Embryonic facial prominence (tissue), 1 donor: Measurements from ENCODE around the gene CGB5.
"Not testable (repeated sequence)": the region's sequence is repeated elsewhere in the genome, so short reads cannot be mapped to it uniquely, and the experiment has no call there.

ENCODE experiments used
- DNase-seq: peaks from one replicate; pipeline ENCODE4 v3.0.0-alpha.2; 2016; ENCODE audit errors: extremely low spot score

The CGB5 gene

GRCh38 chr19:49056902-49057596, 13.4 kb downstream of the CGB5 start:
- not testable (repeated sequence) for DNase-seq

GRCh38 chr19:49057636-49058234, 14.1 kb downstream of the CGB5 start, which contains the start of gene CGB7:
TSS of gene CGB7 (minus strand) at chr19:49057749. CDS start at chr19:49055375, 2,374 bp downstream.
- no peak for DNase-seq

- DNase-seq, result no peak
Measured at GRCh38 chr19:49058562-49058961, 14.9 kb downstream of the CGB5 start.

- no peak for DNase-seq
Measured at GRCh38 chr19:49059053-49059452, 15.4 kb downstream of the CGB5 start.

GRCh38 chr19:49061000-49061399, 17.4 kb downstream of the CGB5 start:
- DNase-seq, result no peak

- no peak for DNase-seq
Measured at GRCh38 chr19:49061445-49061844, 17.8 kb downstream of the CGB5 start.

- DNase-seq, result no peak
Measured at GRCh38 chr19:49064029-49064629, 20.5 kb downstream of the CGB5 start.

GRCh38 chr19:49064768-49065611, 21.3 kb downstream of the CGB5 start, which contains the start of gene NTF4:
TSS of gene NTF4 (minus strand) at chr19:49064818. CDS start at chr19:49061997, 2,821 bp downstream.
- no peak for DNase-seq

- DNase-seq, result no peak
Measured at GRCh38 chr19:49065905-49066512, 22.4 kb downstream of the CGB5 start.

- no peak for DNase-seq
Measured at GRCh38 chr19:49067554-49067953, 23.9 kb downstream of the CGB5 start.

- no peak for DNase-seq
Measured at GRCh38 chr19:49069026-49069425, 25.4 kb downstream of the CGB5 start.

GRCh38 chr19:49070416-49070815, 26.8 kb downstream of the CGB5 start:
- DNase-seq, result no peak

GRCh38 chr19:49071860-49072547, 28.4 kb downstream of the CGB5 start:
- no peak for DNase-seq

GRCh38 chr19:49073514-49074378, 30.1 kb downstream of the CGB5 start:
- no peak for DNase-seq

- DNase-seq, result not testable (repeated sequence)
Measured at GRCh38 chr19:49074869-49075268, 31.2 kb downstream of the CGB5 start.

- no peak for DNase-seq
Measured at GRCh38 chr19:49080392-49080791, 36.7 kb downstream of the CGB5 start.

GRCh38 chr19:49081273-49081672, 37.6 kb downstream of the CGB5 start:
- no peak for DNase-seq

GRCh38 chr19:49084206-49085019, 40.8 kb downstream of the CGB5 start:
- DNase-seq, result no peak
